ENCODE measurements around the gene ART5.
"Not testable (repeated sequence)": the region's sequence is repeated elsewhere in the genome, so short reads cannot be mapped to it uniquely, and the experiment has no call there.

The ART5 gene

DNA sequence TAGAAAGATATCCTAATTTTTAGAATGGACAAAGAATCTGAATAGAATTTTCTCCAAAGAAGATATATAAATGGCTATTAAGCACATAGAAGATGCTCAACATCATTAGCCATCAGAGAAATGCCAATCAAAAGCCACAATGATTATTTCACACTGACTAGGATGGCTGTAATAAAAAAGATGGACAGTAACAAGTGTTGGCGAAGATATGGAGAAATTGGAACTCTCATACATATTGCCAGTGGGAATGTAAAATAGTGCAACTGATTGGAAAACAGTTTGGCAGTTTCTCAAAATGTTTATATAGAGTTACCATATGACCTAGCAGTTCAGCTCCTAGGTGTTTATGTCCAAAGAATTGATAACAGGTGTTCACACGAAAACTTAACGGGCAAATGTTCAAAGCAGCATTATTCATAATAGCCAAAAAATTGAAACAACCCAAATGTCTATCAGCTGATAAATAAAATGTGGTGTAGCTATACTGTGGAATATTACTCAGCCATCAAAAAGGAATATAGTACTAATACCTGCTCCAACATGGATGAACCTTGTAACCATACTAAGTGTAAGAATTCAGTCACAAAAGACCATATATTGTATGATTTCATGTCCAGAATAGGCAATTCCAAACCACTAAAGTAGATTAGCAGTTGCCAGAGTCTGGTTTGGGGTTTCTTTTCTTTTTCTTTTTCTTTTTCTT lies 29.7 kb downstream of the ART5 start:
- TF ChIP-seq, protein P1, sequence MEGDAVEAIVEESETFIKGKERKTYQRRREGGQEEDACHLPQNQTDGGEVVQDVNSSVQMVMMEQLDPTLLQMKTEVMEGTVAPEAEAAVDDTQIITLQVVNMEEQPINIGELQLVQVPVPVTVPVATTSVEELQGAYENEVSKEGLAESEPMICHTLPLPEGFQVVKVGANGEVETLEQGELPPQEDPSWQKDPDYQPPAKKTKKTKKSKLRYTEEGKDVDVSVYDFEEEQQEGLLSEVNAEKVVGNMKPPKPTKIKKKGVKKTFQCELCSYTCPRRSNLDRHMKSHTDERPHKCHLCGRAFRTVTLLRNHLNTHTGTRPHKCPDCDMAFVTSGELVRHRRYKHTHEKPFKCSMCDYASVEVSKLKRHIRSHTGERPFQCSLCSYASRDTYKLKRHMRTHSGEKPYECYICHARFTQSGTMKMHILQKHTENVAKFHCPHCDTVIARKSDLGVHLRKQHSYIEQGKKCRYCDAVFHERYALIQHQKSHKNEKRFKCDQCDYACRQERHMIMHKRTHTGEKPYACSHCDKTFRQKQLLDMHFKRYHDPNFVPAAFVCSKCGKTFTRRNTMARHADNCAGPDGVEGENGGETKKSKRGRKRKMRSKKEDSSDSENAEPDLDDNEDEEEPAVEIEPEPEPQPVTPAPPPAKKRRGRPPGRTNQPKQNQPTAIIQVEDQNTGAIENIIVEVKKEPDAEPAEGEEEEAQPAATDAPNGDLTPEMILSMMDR (conservative IDR thresholded peaks at IDR 0.05; ENCODE audit: low read depth, low read length), result no peak
- DNase-seq (ENCODE audit: low read depth), result no peak
- H3K4me3 ChIP-seq (ENCODE audit: low read depth, low read length), result no peak overlapping the region

DNA sequence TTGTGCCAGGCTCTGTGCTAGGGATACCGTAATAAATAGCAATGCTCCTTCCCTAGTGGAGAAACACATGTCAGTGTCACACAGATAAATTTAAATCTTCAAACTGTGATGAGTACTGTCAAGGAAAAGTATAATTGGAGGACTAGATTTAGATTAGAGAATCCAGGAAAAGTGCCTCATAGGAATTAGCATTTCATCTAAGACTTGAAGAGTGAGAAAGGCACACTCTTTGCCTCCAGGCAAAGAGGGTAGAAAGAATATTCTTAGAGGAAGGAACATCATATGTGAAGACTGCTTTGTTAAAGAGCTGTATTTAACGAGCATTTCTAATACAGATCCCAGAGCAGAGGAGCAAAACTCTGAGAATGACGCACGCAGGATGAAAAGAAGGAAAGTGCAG lies 30.9 kb downstream of the ART5 start:
- no peak for DNase-seq (ENCODE audit: low read depth)
- TF ChIP-seq, protein P1 (conservative IDR thresholded peaks at IDR 0.05; ENCODE audit: low read depth, low read length), result no peak

DNA sequence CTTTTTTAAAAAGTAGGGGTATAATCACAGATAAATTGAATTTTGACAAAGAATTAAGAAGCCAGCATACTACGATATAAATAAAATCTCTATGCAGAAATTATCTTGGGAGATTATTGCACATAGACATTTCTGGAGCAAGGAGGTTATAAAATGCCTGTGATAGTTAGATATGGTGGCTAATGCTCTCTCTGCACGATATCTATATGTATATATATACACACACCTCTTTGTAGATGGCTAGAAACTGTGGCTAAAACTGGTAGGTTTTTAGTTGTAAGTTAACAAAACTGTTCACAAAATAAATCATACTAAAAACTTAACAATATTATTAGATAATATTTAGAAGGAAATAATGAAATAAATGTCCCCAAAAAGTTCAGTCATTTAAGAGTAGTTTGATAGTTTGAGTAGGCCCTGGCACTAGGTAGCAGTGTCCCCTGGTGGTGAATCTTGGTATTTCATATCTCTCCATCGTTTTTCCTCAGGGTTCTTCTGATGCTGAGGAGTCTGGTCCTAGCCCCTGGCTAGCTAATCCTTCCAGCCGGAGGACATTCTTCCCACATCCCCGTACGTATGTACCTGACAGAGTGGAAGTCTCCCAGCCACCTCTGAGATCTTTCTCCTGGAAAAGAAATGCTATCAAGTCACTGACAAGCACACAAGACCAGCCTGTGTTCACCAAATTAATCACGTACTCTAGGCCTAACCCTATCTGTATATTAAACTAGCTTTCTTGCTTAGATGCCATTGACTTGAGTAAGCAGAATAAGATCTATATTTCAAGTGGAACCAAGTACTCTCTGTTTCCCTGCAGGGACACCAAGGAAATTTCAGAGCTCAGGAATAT lies 32.2 kb downstream of the ART5 start:
- TF ChIP-seq, protein P1 (conservative IDR thresholded peaks at IDR 0.05; ENCODE audit: low read depth, low read length), result peak; percentile 89
- H3K4me3 ChIP-seq (ENCODE audit: low read depth, low read length), result no peak overlapping the region
- peak; percentile 65 for DNase-seq (ENCODE audit: low read depth)

More for the DNA sequence above, 30.9 kb downstream of the ART5 start:
- no peak overlapping the region for H3K4me3 ChIP-seq (ENCODE audit: low read depth, low read length)

DNA sequence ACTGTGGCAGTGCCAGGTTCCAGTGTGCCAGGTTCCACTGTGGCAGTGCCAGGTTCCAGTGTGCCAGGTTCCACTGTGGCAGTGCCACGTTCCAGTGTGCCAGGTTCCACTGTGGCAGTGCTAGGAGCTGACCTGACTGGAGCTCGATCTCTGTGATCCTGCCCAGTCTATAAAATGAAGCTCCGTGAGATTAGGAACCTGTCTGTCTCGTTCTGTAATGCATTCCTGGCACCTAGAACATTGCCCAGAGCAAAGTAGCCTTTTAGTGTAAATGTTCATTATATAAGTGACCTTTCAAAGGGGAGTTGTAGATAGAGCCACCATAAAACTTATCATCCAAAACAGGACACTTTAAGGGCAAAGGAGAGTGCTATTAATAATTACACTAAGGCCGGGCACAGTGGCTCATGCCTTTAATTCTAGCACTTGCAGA lies 36.0 kb downstream of the ART5 start:
- H3K4me3 ChIP-seq (ENCODE audit: low read depth, low read length), result no peak overlapping the region
- DNase-seq (ENCODE audit: low read depth), result no peak
- TF ChIP-seq, protein P1 (conservative IDR thresholded peaks at IDR 0.05; ENCODE audit: low read depth, low read length), result no peak

DNA sequence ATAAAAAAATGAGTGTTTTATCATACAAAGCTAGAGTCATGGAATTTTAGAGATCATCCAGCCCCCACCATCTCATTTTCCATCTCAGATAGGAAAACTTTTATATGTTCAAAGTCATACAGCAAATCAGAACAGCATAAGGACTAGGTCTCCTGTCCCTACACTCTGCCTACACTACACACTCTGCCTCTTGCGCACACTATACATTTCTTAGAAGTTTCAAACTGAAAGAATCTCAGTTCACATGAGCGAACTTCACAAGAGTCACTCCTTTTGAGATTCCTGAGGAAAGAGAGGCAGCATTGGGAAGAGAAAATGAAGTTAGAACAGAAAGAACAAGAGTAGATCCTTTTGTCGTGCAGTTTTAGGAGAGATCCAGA lies 36.5 kb downstream of the ART5 start:
- DNase-seq (ENCODE audit: low read depth), result no peak
- TF ChIP-seq, protein P1 (conservative IDR thresholded peaks at IDR 0.05; ENCODE audit: low read depth, low read length), result no peak
- H3K4me3 ChIP-seq (ENCODE audit: low read depth, low read length), result no peak overlapping the region

DNA sequence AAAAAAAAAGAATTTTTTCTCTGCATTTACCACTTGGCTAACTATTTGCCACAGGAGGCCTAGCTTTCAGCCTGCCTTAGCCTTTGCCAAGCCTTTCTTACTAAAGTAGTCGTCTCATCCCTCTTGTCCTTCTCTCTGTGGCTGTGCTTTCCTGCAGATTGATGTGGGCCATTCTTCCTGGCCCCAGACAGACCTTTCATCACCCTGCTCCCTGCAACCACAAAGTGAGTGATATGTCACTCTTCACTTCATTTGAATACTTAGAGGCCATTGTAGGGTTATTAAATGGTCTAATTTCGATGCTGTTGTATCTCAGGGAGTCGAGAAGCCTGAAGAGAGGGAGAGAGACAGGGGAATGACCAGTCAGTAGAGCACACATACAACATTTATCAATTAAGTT lies 37.6 kb downstream of the ART5 start:
- no peak for DNase-seq (ENCODE audit: low read depth)
- TF ChIP-seq, protein P1 (conservative IDR thresholded peaks at IDR 0.05; ENCODE audit: low read depth, low read length), result no peak
- H3K4me3 ChIP-seq (ENCODE audit: low read depth, low read length), result no peak overlapping the region

DNA sequence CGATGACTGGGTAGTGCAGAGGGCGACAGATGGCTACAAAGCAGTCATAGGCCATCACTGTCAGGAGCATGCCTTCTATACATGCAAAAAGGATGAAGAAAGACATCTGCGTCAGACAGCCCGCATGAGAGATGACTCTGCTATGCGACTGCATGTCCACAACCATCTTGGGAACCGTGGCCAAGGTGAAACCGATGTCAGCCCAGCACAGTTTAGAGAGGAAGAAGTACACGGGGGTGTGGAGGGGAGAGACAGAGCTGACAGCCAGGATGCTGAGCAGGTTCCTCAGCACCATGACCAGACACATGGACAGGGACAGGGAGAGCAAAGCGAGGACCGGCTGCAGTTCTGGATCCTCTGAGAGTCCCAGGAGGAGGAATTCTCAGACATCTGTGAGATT lies 41.6 kb downstream of the ART5 start:
- not testable (repeated sequence) for H3K4me3 ChIP-seq (ENCODE audit: low read depth, low read length); DNase-seq (ENCODE audit: low read depth)

- not testable (repeated sequence) for H3K4me3 ChIP-seq (ENCODE audit: low read depth, low read length); DNase-seq (ENCODE audit: low read depth)
These were observed 44.0 kb downstream of the ART5 start for GRCh38 chr11:3597743-3598142.

DNA sequence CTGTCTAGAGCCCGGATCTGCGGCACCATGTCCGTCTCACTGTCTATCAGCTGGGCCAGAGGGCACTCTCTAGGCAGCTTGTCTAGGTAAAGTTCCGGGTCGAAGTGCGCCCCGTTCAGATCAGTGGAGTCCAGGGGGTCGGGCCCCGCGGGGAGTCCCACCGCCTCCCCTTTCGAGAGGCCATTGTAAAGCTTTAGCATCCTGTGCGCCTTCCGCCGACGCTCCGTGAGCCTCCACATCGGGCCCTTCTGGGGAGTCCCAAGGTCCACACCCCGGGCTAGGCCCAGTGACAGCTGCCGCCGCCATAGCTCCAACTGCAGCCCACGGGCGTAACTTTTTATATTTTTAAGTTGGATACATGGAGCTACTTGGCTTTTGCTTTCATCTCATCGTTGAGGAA lies 50.5 kb downstream of the ART5 start:
- not testable (repeated sequence) for H3K4me3 ChIP-seq (ENCODE audit: low read depth, low read length); DNase-seq (ENCODE audit: low read depth)

DNA sequence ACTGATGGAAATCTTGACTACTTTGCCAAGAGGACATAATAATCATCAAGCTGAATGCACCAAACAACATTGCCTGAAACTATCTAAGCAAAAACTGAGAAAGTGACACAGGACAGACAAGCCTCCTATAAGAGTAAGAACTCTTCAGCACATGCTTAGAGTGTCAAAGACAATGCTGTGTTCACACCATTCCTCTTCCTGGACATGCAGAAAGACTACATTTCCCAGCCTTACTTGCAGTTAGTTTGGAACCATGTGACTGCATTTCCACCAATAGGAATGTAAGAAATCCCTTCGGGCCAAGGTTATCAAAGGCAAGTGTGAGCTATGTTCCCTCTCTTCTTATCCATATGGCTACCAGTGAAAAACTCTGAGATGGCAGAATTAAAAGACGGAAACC lies 51.6 kb downstream of the ART5 start:
- not testable (repeated sequence) for DNase-seq (ENCODE audit: low read depth); H3K4me3 ChIP-seq (ENCODE audit: low read depth, low read length)

GRCh38 chr11:3588776-3589175 lies 53.0 kb downstream of the ART5 start:
- H3K4me3 ChIP-seq (ENCODE audit: low read depth, low read length); DNase-seq (ENCODE audit: low read depth): not testable (repeated sequence)

All from choroid plexus epithelial cell (primary cell).